Endodermal cell (in vitro differentiated cells): ENCODE results near the gene ABCC1. TPM values are rescaled to one million over a fixed set of nuclear protein-coding genes. Genes with fewer than 3 reads are reported as not detected.
A peak's percentile ranks its signal among the peaks of the same experiment; 100 is the strongest.

Source experiments
- DNase-seq: peaks from one replicate; pipeline ENCODE4 v3.0.0-alpha.2; 2017
- H3K27ac ChIP-seq: 2 replicates; pipeline ENCODE4 v1.5.1; 2013; ENCODE audit warnings: mild to moderate bottlenecking, low read depth, low read length, moderate library complexity
- H3K27me3 ChIP-seq: 2 replicates; pipeline ENCODE4 v1.6.1; 2013; ENCODE audit warnings: mild to moderate bottlenecking, low read length, moderate library complexity; ENCODE audit not compliant: insufficient read depth, control insufficient read depth, poor library complexity, severe bottlenecking
- H3K36me3 ChIP-seq: 2 replicates; pipeline ENCODE4 v1.7.0; 2013; ENCODE audit warnings: mild to moderate bottlenecking, low read length, moderate library complexity; ENCODE audit not compliant: control insufficient read depth, insufficient read depth
- H3K4me1 ChIP-seq: one replicate; pipeline ENCODE4 v1.7.0; 2013; ENCODE audit warnings: low read length; ENCODE audit not compliant: control insufficient read depth, insufficient read depth
- H3K4me3 ChIP-seq: 2 replicates; pipeline ENCODE4 v1.5.1; 2013; ENCODE audit warnings: mild to moderate bottlenecking, low read length, moderate library complexity
- H3K9ac ChIP-seq: 2 replicates; pipeline ENCODE4 v1.6.1; 2013; ENCODE audit warnings: mild to moderate bottlenecking, low read length, moderate library complexity; ENCODE audit not compliant: poor library complexity, severe bottlenecking; ENCODE audit errors: extremely low read depth
- H3K9me3 ChIP-seq: 2 replicates; pipeline ENCODE4 v1.6.1; 2013; ENCODE audit warnings: mild to moderate bottlenecking, low read length, moderate library complexity; ENCODE audit not compliant: control insufficient read depth
- H3K27ac Mint-ChIP-seq: 2 replicates; pipeline ENCODE4 v1.8.0; 2020; ENCODE audit warnings: mixed read lengths
- H3K27me3 Mint-ChIP-seq: 2 replicates; pipeline ENCODE4 v1.8.0; 2021; ENCODE audit warnings: mild to moderate bottlenecking, mixed read lengths; ENCODE audit not compliant: insufficient read depth
- H3K36me3 Mint-ChIP-seq: 2 replicates; pipeline ENCODE4 v1.8.0; 2020; ENCODE audit warnings: low read depth, mixed read lengths
- H3K4me1 Mint-ChIP-seq: 2 replicates; pipeline ENCODE4 v1.8.0; 2020; ENCODE audit warnings: mixed read lengths
- H3K4me3 Mint-ChIP-seq: 2 replicates; pipeline ENCODE4 v1.8.0; 2020; ENCODE audit warnings: mild to moderate bottlenecking, moderate library complexity, mixed read lengths
- H3K9me3 Mint-ChIP-seq: 2 replicates; pipeline ENCODE4 v1.8.0; 2020; ENCODE audit warnings: mild to moderate bottlenecking, mixed read lengths
- WGBS, 2 experiments: methylation state at CpG; one replicate each; pipeline versions ENCODE4 v1.1.5 to v1.1.7; 2013; ENCODE audit warnings: missing lambda C conversion rate in 2 of 2, mixed read lengths in 1 of 2; ENCODE audit not compliant: insufficient coverage in 1 of 2, insufficient read length in 1 of 2; 5-methylcytosine and 5-hydroxymethylcytosine counted together
- total RNA-seq, 2 donors: library from RNA; stranded (reverse); fragmentation: NEBNext Ultra II Directional in 1 of 2; extraction: Animal tissue kit (Norgen Biotek cat#: 25700) in 1 of 2; gene quantifications; 2 replicates in 1 of 2; 3 replicates in 1 of 2; pipeline ENCODE4 v1.2.1, GENCODE V29; 2021
- TF ChIP-seq, protein P1 (sequence below): fragments of 200-600 bp; sonication (generic); conservative IDR thresholded peaks from 2 replicates; pipeline ENCODE4 v1.5.0; 2021; ENCODE audit warnings: antibody characterized with exemption, mild to moderate bottlenecking

The ABCC1 gene
- total RNA-seq, 2 donors from 2014 or later: 47.1 to 51.2 TPM

DNA sequence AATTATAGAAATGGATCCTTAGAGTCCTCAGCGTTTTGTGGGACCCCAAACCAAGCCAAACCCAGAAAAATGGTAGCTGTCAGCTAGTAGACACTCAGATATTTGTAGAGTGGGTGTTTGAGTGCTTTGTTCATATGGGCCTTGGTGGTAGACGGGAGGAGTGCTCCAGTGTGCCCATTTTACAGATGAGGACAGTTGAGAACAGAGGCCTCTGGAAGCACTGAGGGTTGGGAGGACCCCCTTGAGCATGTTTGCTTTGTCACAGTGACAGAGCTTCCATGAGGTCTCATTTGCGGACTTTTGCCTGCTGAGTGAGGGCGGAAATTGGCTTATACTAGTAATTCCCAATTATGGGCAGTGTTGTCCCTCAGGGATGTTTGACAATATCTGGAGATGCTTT lies 162.2 kb downstream of the ABCC1 start:
- H3K4me3 ChIP-seq: no peak overlapping the region
- H3K4me1 ChIP-seq: no peaks in the 10 kb centered on the region
- WGBS, 2 experiments: 93 to 100% methylated on average over 4 of the region's 4 CpGs
- Mint-ChIP-seq H3K27me3 (no peaks in the 10 kb centered on the region), H3K4me1 (peaks cover 7% of the 10 kb centered on the region), H3K36me3 (peaks cover 70% of the 10 kb centered on the region), H3K4me3 (no peak overlapping the region), H3K9me3 (no peaks in the 10 kb centered on the region), H3K27ac (peak overlapping the region; percentile 57)
- H3K9ac ChIP-seq: no peak overlapping the region
- DNase-seq: no peak
- H3K9me3 ChIP-seq: no peaks in the 10 kb centered on the region
- H3K27me3 ChIP-seq: no peaks in the 10 kb centered on the region
- TF ChIP-seq, protein P1, sequence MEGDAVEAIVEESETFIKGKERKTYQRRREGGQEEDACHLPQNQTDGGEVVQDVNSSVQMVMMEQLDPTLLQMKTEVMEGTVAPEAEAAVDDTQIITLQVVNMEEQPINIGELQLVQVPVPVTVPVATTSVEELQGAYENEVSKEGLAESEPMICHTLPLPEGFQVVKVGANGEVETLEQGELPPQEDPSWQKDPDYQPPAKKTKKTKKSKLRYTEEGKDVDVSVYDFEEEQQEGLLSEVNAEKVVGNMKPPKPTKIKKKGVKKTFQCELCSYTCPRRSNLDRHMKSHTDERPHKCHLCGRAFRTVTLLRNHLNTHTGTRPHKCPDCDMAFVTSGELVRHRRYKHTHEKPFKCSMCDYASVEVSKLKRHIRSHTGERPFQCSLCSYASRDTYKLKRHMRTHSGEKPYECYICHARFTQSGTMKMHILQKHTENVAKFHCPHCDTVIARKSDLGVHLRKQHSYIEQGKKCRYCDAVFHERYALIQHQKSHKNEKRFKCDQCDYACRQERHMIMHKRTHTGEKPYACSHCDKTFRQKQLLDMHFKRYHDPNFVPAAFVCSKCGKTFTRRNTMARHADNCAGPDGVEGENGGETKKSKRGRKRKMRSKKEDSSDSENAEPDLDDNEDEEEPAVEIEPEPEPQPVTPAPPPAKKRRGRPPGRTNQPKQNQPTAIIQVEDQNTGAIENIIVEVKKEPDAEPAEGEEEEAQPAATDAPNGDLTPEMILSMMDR: no peak
- H3K27ac ChIP-seq: no peak overlapping the region
- H3K36me3 ChIP-seq: peaks cover 25% of the 10 kb centered on the region

DNA sequence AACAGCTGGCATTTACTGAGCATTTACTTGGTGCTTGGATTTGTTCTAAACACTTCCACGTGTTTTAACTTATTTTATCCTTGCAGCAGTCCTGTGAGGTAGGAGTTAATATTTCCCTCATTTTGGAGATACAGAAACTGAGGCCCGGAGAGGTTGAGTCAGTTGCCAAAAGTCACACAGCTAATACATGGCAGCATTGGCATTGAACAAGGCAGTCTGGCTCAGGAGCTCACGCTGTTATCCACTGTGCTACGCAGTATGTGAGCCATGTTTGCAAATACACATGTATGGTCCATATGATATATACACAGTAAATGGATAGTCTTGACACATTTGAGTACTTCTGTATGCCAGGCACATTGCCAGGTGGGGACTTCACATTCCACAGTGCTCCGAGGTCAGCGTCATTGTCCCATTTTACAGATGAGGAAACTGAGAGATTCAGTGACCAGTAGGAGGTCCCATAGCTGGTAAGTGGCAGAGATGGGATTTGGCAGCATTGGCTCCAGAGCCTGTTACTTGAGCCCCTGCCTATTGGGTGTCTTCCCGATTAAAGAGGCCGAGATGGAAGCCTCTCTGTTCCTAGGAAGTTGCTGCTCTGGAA lies 163.1 kb downstream of the ABCC1 start:
- TF ChIP-seq, protein P1: no peak
- no peak overlapping the region for H3K9ac ChIP-seq
- WGBS, 2 experiments: 73 to 85% methylated on average over 6 to 8 of the region's 8 CpGs
- Mint-ChIP-seq H3K4me3 (no peak overlapping the region), H3K9me3 (no peaks in the 10 kb centered on the region), H3K27ac (no peak overlapping the region), H3K4me1 (peaks cover 7% of the 10 kb centered on the region), H3K36me3 (peaks cover 74% of the 10 kb centered on the region), H3K27me3 (no peaks in the 10 kb centered on the region)
- no peak overlapping the region for H3K4me3 ChIP-seq
- no peak for DNase-seq
- peaks cover 3% of the 10 kb centered on the region for H3K9me3 ChIP-seq
- H3K36me3 ChIP-seq: peaks cover 33% of the 10 kb centered on the region
- H3K4me1 ChIP-seq: no peaks in the 10 kb centered on the region
- H3K27ac ChIP-seq: no peak overlapping the region
- H3K27me3 ChIP-seq: no peaks in the 10 kb centered on the region

DNA sequence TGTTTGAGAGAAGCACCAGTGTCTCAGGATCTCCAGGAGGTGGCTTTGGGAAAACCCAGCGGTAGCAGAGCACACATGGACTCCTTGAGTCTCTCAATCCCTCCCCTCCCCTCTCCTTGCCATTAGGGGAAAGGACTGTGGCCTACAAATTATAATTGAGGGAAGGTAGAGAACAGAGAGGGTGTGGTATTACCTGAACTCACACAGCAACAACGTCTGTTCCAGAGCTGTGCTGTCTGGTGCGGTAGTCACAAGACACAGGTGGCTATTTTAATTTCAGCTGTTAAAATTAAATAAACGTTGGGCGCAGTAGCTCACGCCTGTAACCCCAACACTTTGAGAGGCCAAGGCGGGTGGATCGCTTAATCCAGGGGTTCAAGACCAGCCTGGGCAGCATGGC lies 163.7 kb downstream of the ABCC1 start:
- Mint-ChIP-seq H3K27ac (no peak overlapping the region), H3K27me3 (no peaks in the 10 kb centered on the region), H3K9me3 (no peaks in the 10 kb centered on the region), H3K36me3 (peaks cover 76% of the 10 kb centered on the region), H3K4me1 (peaks cover 7% of the 10 kb centered on the region), H3K4me3 (no peak overlapping the region)
- TF ChIP-seq, protein P1: no peak
- Histone ChIP-seq H3K9me3 (peaks cover 9% of the 10 kb centered on the region), H3K4me1 (no peaks in the 10 kb centered on the region), H3K9ac (no peak overlapping the region), H3K36me3 (peaks cover 38% of the 10 kb centered on the region), H3K4me3 (no peak overlapping the region), H3K27ac (no peak overlapping the region), H3K27me3 (no peaks in the 10 kb centered on the region)
- DNase-seq: no peak
- WGBS, 2 experiments: 93 to 97% methylated on average over 7 to 8 of the region's 8 CpGs
